Astrocyte (in vitro differentiated cells and primary cell): Measurements from ENCODE around the gene POU2AF1. TPM values are rescaled to one million over a fixed set of nuclear protein-coding genes. Genes with fewer than 3 reads are reported as not detected.

Source experiments
- DNase-seq: peaks from one replicate; pipeline ENCODE4 v3.0.0-alpha.2; 2010; ENCODE audit warnings: low read depth
- FAIRE-seq: peaks from 2 replicates; lab custom pipeline; 2011; peaks lifted over from hg19 to GRCh38; lab: Jason Lieb, UNC
- H2AFZ ChIP-seq: 2 replicates; pipeline ENCODE4 v1.6.0; 2012; ENCODE audit warnings: low read depth, low read length, inconsistent platforms
- H3K27ac ChIP-seq: 2 replicates; pipeline ENCODE4 v1.5.1; 2011; ENCODE audit warnings: low read depth, low read length, inconsistent platforms
- H3K27me3 ChIP-seq: 2 replicates; pipeline ENCODE4 v1.6.0; 2011; ENCODE audit warnings: low read length, inconsistent platforms; ENCODE audit not compliant: insufficient read depth
- H3K36me3 ChIP-seq: 2 replicates; pipeline ENCODE4 v1.5.1; 2011; ENCODE audit warnings: low read length, inconsistent platforms; ENCODE audit not compliant: insufficient read depth
- H3K4me1 ChIP-seq: 2 replicates; pipeline ENCODE4 v1.5.1; 2011; ENCODE audit warnings: low read length, inconsistent platforms; ENCODE audit not compliant: insufficient read depth
- H3K4me2 ChIP-seq: 2 replicates; pipeline ENCODE4 v1.6.0; 2012; ENCODE audit warnings: low read length, inconsistent platforms
- H3K4me3 ChIP-seq: 2 replicates; pipeline ENCODE4 v1.5.1; 2011; ENCODE audit warnings: low read depth, mild to moderate bottlenecking, low read length, inconsistent platforms; ENCODE audit not compliant: insufficient read depth
- H3K79me2 ChIP-seq: 2 replicates; pipeline ENCODE4 v1.6.0; 2012; ENCODE audit warnings: mild to moderate bottlenecking, low read length, inconsistent platforms; ENCODE audit not compliant: insufficient read depth
- H3K9ac ChIP-seq: 2 replicates; pipeline ENCODE4 v1.6.0; 2012; ENCODE audit warnings: mild to moderate bottlenecking, low read length, inconsistent platforms
- H3K9me3 ChIP-seq: 2 replicates; pipeline ENCODE4 v1.5.1; 2012; ENCODE audit warnings: low read depth, mild to moderate bottlenecking, low read length, inconsistent platforms; ENCODE audit not compliant: insufficient read depth
- H4K20me1 ChIP-seq: 2 replicates; pipeline ENCODE4 v1.6.0; 2012; ENCODE audit warnings: low read length, inconsistent platforms; ENCODE audit not compliant: insufficient read depth
- H3K27ac Mint-ChIP-seq: one replicate; pipeline ENCODE4 v1.8.0; 2021; ENCODE audit warnings: mild to moderate bottlenecking, mixed read lengths; ENCODE audit not compliant: unreplicated experiment
- H3K27me3 Mint-ChIP-seq: one replicate; pipeline ENCODE4 v1.8.0; 2021; ENCODE audit warnings: low read depth, mixed read lengths; ENCODE audit not compliant: unreplicated experiment
- H3K36me3 Mint-ChIP-seq: one replicate; pipeline ENCODE4 v1.8.0; 2021; ENCODE audit warnings: low read depth, mixed read lengths; ENCODE audit not compliant: unreplicated experiment
- H3K4me1 Mint-ChIP-seq: one replicate; pipeline ENCODE4 v1.8.0; 2021; ENCODE audit warnings: low read depth, mixed read lengths; ENCODE audit not compliant: unreplicated experiment
- H3K4me3 Mint-ChIP-seq: one replicate; pipeline ENCODE4 v1.8.0; 2021; ENCODE audit warnings: mild to moderate bottlenecking, moderate library complexity, mixed read lengths; ENCODE audit not compliant: unreplicated experiment
- H3K9me3 Mint-ChIP-seq: one replicate; pipeline ENCODE4 v1.8.0; 2021; ENCODE audit warnings: mild to moderate bottlenecking, mixed read lengths; ENCODE audit not compliant: unreplicated experiment
- EZH2 ChIP-seq: IDR thresholded peaks from 2 replicates; pipeline ENCODE4 v1.6.1; 2012; ENCODE audit warnings: mild to moderate bottlenecking, low read length, inconsistent platforms; ENCODE audit not compliant: insufficient read depth
- total RNA-seq: library from RNA; stranded (reverse); gene quantifications from 2 replicates; pipeline ENCODE4 v1.2.1, GENCODE V29; 2021
- TF ChIP-seq, protein P1 (sequence below): IDR thresholded peaks from 2 replicates; pipeline ENCODE4 v1.5.1; 2011; ENCODE audit warnings: low read depth, mild to moderate bottlenecking, inconsistent platforms, low read length, moderate library complexity; ENCODE audit not compliant: insufficient read depth

The POU2AF1 gene
- total RNA-seq, 1 donor from 2014 or later = not detected

DNA sequence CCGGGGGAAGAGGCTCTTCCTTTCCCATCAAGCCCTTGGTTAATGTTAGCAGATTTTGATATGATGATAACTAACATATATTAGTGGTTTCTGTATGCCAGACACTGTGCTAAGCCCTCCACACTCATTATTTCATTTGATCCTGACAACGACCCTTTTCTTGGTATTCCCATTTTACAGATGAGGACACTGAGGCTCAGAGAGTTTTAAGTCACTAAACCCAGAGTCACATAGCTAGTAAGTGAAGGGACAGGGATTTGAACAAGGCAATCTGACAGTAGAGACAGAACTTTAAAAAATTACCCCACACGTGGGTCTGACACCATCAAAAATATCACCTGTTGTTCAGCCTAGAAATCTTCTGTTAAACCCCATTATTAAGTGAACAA, 22.4 kb downstream of the POU2AF1 start:
- Mint-ChIP-seq H3K4me3 (no peak overlapping the region), H3K27me3 (peaks cover 9% of the 10 kb centered on the region), H3K36me3 (no peaks in the 10 kb centered on the region), H3K27ac (no peak overlapping the region), H3K4me1 (no peaks in the 10 kb centered on the region), H3K9me3 (peaks cover 10% of the 10 kb centered on the region)
- no peaks in the 10 kb centered on the region for H3K36me3 ChIP-seq
- H3K79me2 ChIP-seq = no peaks in the 10 kb centered on the region
- no peak overlapping the region for H3K9ac ChIP-seq
- no peak overlapping the region for H2AFZ ChIP-seq
- H3K27me3 ChIP-seq = no peaks in the 10 kb centered on the region
- H3K4me2 ChIP-seq = no peak overlapping the region
- no peaks in the 10 kb centered on the region for H3K4me1 ChIP-seq
- no peaks in the 10 kb centered on the region for H3K9me3 ChIP-seq
- FAIRE-seq (no peak), DNase-seq (no peak)
- H3K4me3 ChIP-seq = no peak overlapping the region
- TF ChIP-seq, protein P1, sequence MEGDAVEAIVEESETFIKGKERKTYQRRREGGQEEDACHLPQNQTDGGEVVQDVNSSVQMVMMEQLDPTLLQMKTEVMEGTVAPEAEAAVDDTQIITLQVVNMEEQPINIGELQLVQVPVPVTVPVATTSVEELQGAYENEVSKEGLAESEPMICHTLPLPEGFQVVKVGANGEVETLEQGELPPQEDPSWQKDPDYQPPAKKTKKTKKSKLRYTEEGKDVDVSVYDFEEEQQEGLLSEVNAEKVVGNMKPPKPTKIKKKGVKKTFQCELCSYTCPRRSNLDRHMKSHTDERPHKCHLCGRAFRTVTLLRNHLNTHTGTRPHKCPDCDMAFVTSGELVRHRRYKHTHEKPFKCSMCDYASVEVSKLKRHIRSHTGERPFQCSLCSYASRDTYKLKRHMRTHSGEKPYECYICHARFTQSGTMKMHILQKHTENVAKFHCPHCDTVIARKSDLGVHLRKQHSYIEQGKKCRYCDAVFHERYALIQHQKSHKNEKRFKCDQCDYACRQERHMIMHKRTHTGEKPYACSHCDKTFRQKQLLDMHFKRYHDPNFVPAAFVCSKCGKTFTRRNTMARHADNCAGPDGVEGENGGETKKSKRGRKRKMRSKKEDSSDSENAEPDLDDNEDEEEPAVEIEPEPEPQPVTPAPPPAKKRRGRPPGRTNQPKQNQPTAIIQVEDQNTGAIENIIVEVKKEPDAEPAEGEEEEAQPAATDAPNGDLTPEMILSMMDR = no peak
- TF ChIP-seq EZH2 = no peak
- no peaks in the 10 kb centered on the region for H4K20me1 ChIP-seq
- no peak overlapping the region for H3K27ac ChIP-seq

DNA sequence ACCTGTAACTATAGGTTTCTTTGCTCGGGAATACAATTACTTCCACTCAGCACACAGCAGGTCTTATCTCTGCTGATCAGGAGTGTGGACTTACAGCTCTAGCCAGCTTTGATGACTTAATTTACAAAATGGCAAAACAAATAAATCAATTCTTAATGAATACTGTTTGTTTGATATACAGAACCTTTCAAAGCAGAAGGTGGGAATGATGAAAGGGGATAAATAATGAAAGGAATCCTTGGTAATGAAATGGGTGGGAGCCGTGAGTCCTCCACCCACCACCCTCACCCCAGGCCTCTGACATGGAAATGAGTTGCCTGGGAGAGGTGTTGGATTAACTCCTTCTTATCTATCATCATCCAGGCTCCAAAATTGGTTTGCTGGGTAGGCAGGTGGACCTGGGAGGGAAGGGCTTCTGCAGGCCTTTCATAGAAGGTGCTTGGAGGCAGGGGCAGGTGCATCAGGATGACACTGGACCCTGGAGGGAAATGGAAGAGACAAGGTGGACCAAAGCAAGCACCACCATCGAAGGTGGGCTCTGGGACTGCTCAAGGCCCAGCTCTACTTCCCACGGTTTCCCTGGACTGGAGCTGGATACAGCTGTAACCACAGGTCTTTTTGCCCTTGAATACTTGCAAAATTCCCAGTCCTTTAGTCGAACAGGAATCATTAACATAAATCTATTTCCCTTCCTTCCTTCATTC, 23.0 kb downstream of the POU2AF1 start:
- Mint-ChIP-seq H3K9me3 (peaks cover 10% of the 10 kb centered on the region), H3K4me3 (no peak overlapping the region), H3K4me1 (no peaks in the 10 kb centered on the region), H3K27ac (no peak overlapping the region), H3K36me3 (no peaks in the 10 kb centered on the region), H3K27me3 (peaks cover 9% of the 10 kb centered on the region)
- Histone ChIP-seq H3K9me3 (no peaks in the 10 kb centered on the region), H3K36me3 (no peaks in the 10 kb centered on the region), H3K4me1 (no peaks in the 10 kb centered on the region), H2AFZ (no peak overlapping the region), H3K27me3 (no peaks in the 10 kb centered on the region), H3K9ac (no peak overlapping the region), H3K79me2 (no peaks in the 10 kb centered on the region), H3K4me2 (no peak overlapping the region), H3K27ac (no peak overlapping the region), H4K20me1 (no peaks in the 10 kb centered on the region), H3K4me3 (no peak overlapping the region)
- FAIRE-seq (no peak), DNase-seq (no peak)
- TF ChIP-seq, protein P1 = no peak
- TF ChIP-seq EZH2 = no peak

DNA sequence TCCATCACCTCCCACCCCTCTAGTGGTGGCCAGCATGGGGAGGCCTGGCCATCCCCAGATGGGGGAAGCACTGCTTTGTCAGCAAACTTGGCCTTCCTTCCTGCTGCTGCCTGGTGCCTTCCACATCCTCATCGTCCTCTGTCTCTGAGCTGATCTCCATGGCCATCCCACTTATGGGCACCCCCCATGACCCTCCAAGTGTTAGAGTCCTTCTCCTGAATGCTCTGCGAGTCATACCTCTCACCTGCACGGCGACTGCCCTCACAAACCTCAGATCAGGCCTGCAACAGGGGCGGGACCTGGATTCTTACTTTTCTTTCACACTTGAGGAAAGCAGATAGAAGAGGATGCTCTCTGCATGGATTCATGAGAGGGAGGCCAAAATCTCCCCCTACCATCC, 24.0 kb downstream of the POU2AF1 start:
- Mint-ChIP-seq H3K4me1 (no peaks in the 10 kb centered on the region), H3K27ac (no peak overlapping the region), H3K4me3 (no peak overlapping the region), H3K27me3 (peaks cover 9% of the 10 kb centered on the region), H3K36me3 (no peaks in the 10 kb centered on the region), H3K9me3 (peaks cover 10% of the 10 kb centered on the region)
- no peak overlapping the region for H3K9ac ChIP-seq
- H4K20me1 ChIP-seq = no peaks in the 10 kb centered on the region
- H3K4me2 ChIP-seq = no peak overlapping the region
- no peak for FAIRE-seq
- H3K36me3 ChIP-seq = no peaks in the 10 kb centered on the region
- H3K79me2 ChIP-seq = no peaks in the 10 kb centered on the region
- H3K27ac ChIP-seq = no peak overlapping the region
- no peak for TF ChIP-seq EZH2
- TF ChIP-seq, protein P1 = no peak
- H2AFZ ChIP-seq = no peak overlapping the region
- H3K9me3 ChIP-seq = no peaks in the 10 kb centered on the region
- H3K27me3 ChIP-seq = peaks cover 3% of the 10 kb centered on the region
- no peak overlapping the region for H3K4me3 ChIP-seq
- no peak for DNase-seq
- no peaks in the 10 kb centered on the region for H3K4me1 ChIP-seq
